Measurements from ENCODE around the gene GPHN.

DNA sequence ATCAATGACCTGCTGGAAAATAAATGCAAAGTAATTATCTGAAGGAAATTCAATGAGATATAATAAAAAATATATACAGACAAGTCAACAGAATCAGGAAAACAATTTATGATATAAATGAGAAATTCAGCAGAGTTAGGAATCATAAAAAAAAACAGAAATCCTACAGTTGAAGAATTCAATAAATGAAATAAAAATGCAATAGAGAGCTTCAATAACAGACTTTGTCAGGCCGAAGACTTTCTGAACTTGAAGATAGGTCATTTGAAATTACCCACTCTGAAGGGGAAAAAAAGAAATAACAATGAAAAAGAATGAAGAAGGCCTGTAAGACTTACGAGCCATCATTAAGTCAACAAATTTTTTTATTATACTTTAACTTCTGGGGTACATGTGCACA, 665.8 kb downstream of the GPHN start:
- TF ChIP-seq, protein P1, sequence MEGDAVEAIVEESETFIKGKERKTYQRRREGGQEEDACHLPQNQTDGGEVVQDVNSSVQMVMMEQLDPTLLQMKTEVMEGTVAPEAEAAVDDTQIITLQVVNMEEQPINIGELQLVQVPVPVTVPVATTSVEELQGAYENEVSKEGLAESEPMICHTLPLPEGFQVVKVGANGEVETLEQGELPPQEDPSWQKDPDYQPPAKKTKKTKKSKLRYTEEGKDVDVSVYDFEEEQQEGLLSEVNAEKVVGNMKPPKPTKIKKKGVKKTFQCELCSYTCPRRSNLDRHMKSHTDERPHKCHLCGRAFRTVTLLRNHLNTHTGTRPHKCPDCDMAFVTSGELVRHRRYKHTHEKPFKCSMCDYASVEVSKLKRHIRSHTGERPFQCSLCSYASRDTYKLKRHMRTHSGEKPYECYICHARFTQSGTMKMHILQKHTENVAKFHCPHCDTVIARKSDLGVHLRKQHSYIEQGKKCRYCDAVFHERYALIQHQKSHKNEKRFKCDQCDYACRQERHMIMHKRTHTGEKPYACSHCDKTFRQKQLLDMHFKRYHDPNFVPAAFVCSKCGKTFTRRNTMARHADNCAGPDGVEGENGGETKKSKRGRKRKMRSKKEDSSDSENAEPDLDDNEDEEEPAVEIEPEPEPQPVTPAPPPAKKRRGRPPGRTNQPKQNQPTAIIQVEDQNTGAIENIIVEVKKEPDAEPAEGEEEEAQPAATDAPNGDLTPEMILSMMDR (IDR thresholded peaks at IDR 0.05; ENCODE audit: low read length), result no peak
- no peak for TF ChIP-seq EZH2 (IDR thresholded peaks at IDR 0.05; ENCODE audit: borderline replicate concordance, low read length)
